HepG2 (cell line): ENCODE measurements around the gene UNC5A. TPM values are rescaled to one million over a fixed set of nuclear protein-coding genes. Genes with fewer than 3 reads are reported as not detected.

Experiments
- ATAC-seq: fragments of 200-7000 bp; cut with Tn5 transposase; 3 replicates; pipeline ENCODE4 v1.9.1; 2020; ENCODE audit warnings: mild to moderate bottlenecking, moderate library complexity
- BruUV-seq: library from RNA; stranded (reverse); fragments of 400-500 nt; replicated peaks from 2 replicates; lab custom pipeline; 2021; lab: Mats Ljungman, UMichigan
- CTCF ChIA-PET: fragments of 300-600 bp; formaldehyde crosslinking; extraction: SDS; loops from one replicate; lab custom pipeline; 2021; ENCODE audit warnings: low total read pairs, inconsistent platforms, low intra/inter-chr PET ratio; lab: Yijun Ruan, JAX
- POLR2A ChIA-PET: fragments of 350-600 bp; sonication (Branson Sonifier 250); formaldehyde crosslinking; loops from one replicate; lab custom pipeline; 2020; ENCODE audit warnings: antibody characterized with exemption, inconsistent platforms; lab: Yijun Ruan, JAX
- DNase-seq: peaks from one replicate; pipeline ENCODE4 v3.0.0-alpha.2; 2015; ENCODE audit warnings: low spot score
- FAIRE-seq: peaks from 3 replicates; lab custom pipeline; 2011; peaks lifted over from hg19 to GRCh38; lab: Jason Lieb, UNC
- H2AFZ ChIP-seq: one replicate; pipeline ENCODE4 v1.6.1; 2011; ENCODE audit warnings: low read length, inconsistent platforms
- H3K27ac ChIP-seq: fragments of 300-600 bp; 3 replicates; pipeline ENCODE4 v1.8.0; 2011; ENCODE audit warnings: mixed run types, mild to moderate bottlenecking, mixed read lengths, low read length, inconsistent platforms; ENCODE audit not compliant: insufficient read depth; ENCODE audit errors: extremely low read length
- H3K27me3 ChIP-seq, 2 experiments: fragments of 200-600 bp in 1 of 2; 2 replicates in 1 of 2; 3 replicates in 1 of 2; pipeline versions ENCODE4 v1.6.0 to v1.8.0; 2011; ENCODE audit warnings: low read length in 2 of 2, mild to moderate bottlenecking in 2 of 2, moderate library complexity in 2 of 2, inconsistent platforms in 1 of 2; ENCODE audit not compliant: insufficient read depth in 2 of 2, control insufficient read depth in 1 of 2
- H3K36me3 ChIP-seq, 2 experiments: fragments of 200-600 bp in 1 of 2; replicated peaks in 1 of 2; 2 replicates in 1 of 2; 3 replicates in 1 of 2; pipeline versions ENCODE4 v1.5.1 to v1.8.0; 2011; ENCODE audit warnings: low read length in 2 of 2, inconsistent platforms in 1 of 2; ENCODE audit not compliant: insufficient read depth in 2 of 2, control insufficient read depth in 1 of 2
- H3K4me1 ChIP-seq: 2 replicates; pipeline ENCODE4 v1.5.1; 2012; ENCODE audit warnings: low read length, inconsistent platforms; ENCODE audit not compliant: insufficient read depth
- H3K4me2 ChIP-seq: 2 replicates; pipeline ENCODE4 v1.6.0; 2011; ENCODE audit warnings: low read depth, low read length, inconsistent platforms
- H3K4me3 ChIP-seq, 3 experiments: fragments of 200-600 bp in 1 of 3; sonication (generic), shearing (Covaris generic) in 1 of 3; replicated peaks in 1 of 3; 2 replicates each; pipeline ENCODE4 v1.5.1; 2011 to 2016; ENCODE audit warnings: low read length in 3 of 3, inconsistent platforms in 2 of 3, low read depth in 2 of 3, mild to moderate bottlenecking in 2 of 3, control low read depth in 1 of 3, mixed read lengths in 1 of 3; ENCODE audit not compliant: insufficient read depth in 1 of 3
- H3K79me2 ChIP-seq: one replicate; pipeline ENCODE4 v1.6.1; 2011; ENCODE audit warnings: low read length, inconsistent platforms; ENCODE audit not compliant: insufficient read depth
- H3K9ac ChIP-seq: 2 replicates; pipeline ENCODE4 v1.6.0; 2011; ENCODE audit warnings: mild to moderate bottlenecking, low read depth, low read length, inconsistent platforms; ENCODE audit not compliant: insufficient read depth
- H3K9me3 ChIP-seq: 2 replicates; pipeline ENCODE4 v1.5.1; 2012; ENCODE audit warnings: mild to moderate bottlenecking, low read length
- H4K20me1 ChIP-seq: 2 replicates; pipeline ENCODE4 v1.6.0; 2011; ENCODE audit warnings: inconsistent platforms, mild to moderate bottlenecking, low read length, moderate library complexity; ENCODE audit not compliant: insufficient read depth
- ATRX ChIP-seq: sonication (generic); formaldehyde crosslinking; IDR thresholded peaks from 2 replicates; pipeline ENCODE4 v1.4.0; 2020; ENCODE audit warnings: missing genetic modification reagents, borderline replicate concordance
- BCL3 ChIP-seq: sonication (generic); formaldehyde crosslinking; IDR thresholded peaks from 2 replicates; pipeline ENCODE4 v1.5.1; 2020; ENCODE audit warnings: mild to moderate bottlenecking, missing genetic modification reagents, moderate library complexity
- CTCF ChIP-seq: sonication (generic); formaldehyde crosslinking; IDR thresholded peaks from 2 replicates; pipeline ENCODE4 v1.5.0; 2020; ENCODE audit warnings: mild to moderate bottlenecking, missing genetic modification reagents, moderate library complexity
- GATAD1 ChIP-seq: IDR thresholded peaks from 2 replicates; pipeline ENCODE4 v1.6.1; 2016; ENCODE audit warnings: missing genetic modification reagents, missing compliant biosample characterization
- PHF8 ChIP-seq: sonication (generic); formaldehyde crosslinking; IDR thresholded peaks from 2 replicates; pipeline ENCODE4 v1.5.0; 2020; ENCODE audit warnings: missing genetic modification reagents
- RFX1 ChIP-seq: fragments of 450-650 bp; IDR thresholded peaks from 2 replicates; pipeline ENCODE4 v1.6.1; 2017
- ZHX2 ChIP-seq, 2 experiments: sonication (generic) in 1 of 2; formaldehyde crosslinking in 1 of 2; IDR thresholded peaks; 2 replicates each; pipeline versions ENCODE4 v1.6.1 to v1.9.0; 2014 to 2022; ENCODE audit warnings: antibody characterized with exemption in 1 of 2, borderline replicate concordance in 1 of 2, inconsistent platforms in 1 of 2, low read depth in 1 of 2, missing genetic modification reagents in 1 of 2
- ZNF138 ChIP-seq: sonication (generic); formaldehyde crosslinking; IDR thresholded peaks from 2 replicates; pipeline ENCODE4 v1.5.0; 2020; ENCODE audit warnings: mild to moderate bottlenecking, low read depth, missing genetic modification reagents
- ZNF251 ChIP-seq: sonication (generic); formaldehyde crosslinking; IDR thresholded peaks from 2 replicates; pipeline ENCODE4 v1.9.0; 2021; ENCODE audit warnings: mild to moderate bottlenecking, missing genetic modification reagents
- WGBS: methylation state at CpG from one replicate; pipeline ENCODE4 v1.1.6; 2017; ENCODE audit warnings: low lambda C conversion rate; 5-methylcytosine and 5-hydroxymethylcytosine counted together
- in situ Hi-C: cut with HindIII; loops from 2 replicates; pipeline ENCODE4 v1.10.0; 2017; ENCODE audit warnings: low pct_unique_long_range_greater_than_20kb; ENCODE audit not compliant: extremely low pct_ligation_motif_present
- intact Hi-C: fragments of 100-400 bp; cut with micrococcal nuclease; formaldehyde crosslinking; loops from one replicate; pipeline ENCODE4 v1.10.0; 2022; ENCODE audit not compliant: unreplicated experiment
- polyA plus RNA-seq, 8 experiments: library from polyadenylated mRNA; depleted of rRNA in 3 of 8; stranded (reverse) in 7 of 8; unstranded in 1 of 8; fragments of >200 nt; fragmentation: Illumina TruSeq in 4 of 8; extraction: Trizol in 4 of 8; gene quantifications; 2 replicates each; pipeline versions ENCODE4 v1.2.1 to v1.2.3, GENCODE V29; 2011 to 2016; ENCODE audit warnings: low read depth in 4 of 8, missing spikeins in 1 of 8, mixed read lengths in 1 of 8; ENCODE audit not compliant: insufficient read depth in 1 of 8
- total RNA-seq, 5 experiments: library from RNA; depleted of rRNA; stranded (reverse); fragments of >200 nt; fragmentation: Illumina TruSeq; extraction: Trizol; gene quantifications; 2 replicates each; pipeline ENCODE4 v1.2.3, GENCODE V29; 2016; ENCODE audit warnings: low read depth in 1 of 5

Gene UNC5A
- total and polyA plus RNA-seq, 2 of the 13 experiments (the other 11 are each of a cell fraction or from before 2014, with no cell fraction given) = not detected

DNA sequence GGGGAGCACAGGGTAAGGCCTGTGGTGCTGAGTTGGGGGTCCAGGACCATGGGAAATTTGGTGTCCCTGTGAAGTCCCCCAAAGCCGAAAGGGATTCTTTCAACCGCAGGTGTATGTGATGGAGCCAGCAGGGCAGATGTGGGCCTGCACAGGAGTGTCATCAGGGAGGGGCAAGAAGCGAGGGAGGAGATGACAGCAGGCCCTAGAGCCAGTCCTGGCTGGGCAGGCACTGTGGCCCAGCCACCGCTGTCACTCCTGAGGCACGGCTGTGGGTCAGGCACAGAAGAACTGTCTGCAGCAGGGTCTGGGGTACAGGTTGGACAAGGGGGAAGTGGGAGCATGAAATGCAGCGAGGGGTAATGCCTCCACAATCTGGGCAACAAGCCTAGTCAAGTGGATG is 83.9 kb downstream of the UNC5A start (continued):
- TF ChIP-seq ZHX2 (IDR thresholded peaks at IDR 0.05; ENCODE audit: low read depth) = no peak
- no peak for TF ChIP-seq ZHX2 (CRISPR knock-in tag; IDR thresholded peaks at IDR 0.05; ENCODE audit: borderline replicate concordance)
- TF ChIP-seq, all 625 proteins: peak for 0

- in situ Hi-C loops (no loop called here), intact Hi-C loops (no loop called here)
- no peaks in the 10 kb centered on the region for H3K4me1 ChIP-seq
- no peaks in the 10 kb centered on the region for H3K36me3 ChIP-seq
- no TSS peak for BruUV-seq
- no peaks in the 10 kb centered on the region for H3K79me2 ChIP-seq
- WGBS = 6% methylated on average over 2 of the region's 4 CpGs
- ChIA-PET CTCF (no interaction called here), POLR2A (no interaction called here)
- no peak overlapping the region for H3K4me2 ChIP-seq
- H2AFZ ChIP-seq = no peak overlapping the region
- TF ChIP-seq GATAD1 (CRISPR knock-in tag) (no peak), ZNF138 (no peak), ATRX (CRISPR knock-in tag) (no peak), PHF8 (CRISPR knock-in tag) (no peak), CTCF (CRISPR knock-in tag) (peak; percentile 18; the same call in 1 of the 2 replicates), BCL3 (CRISPR knock-in tag) (no peak), ZNF251 (no peak), RFX1 (no peak)
- no peak for DNase-seq
- H3K9ac ChIP-seq = no peak overlapping the region
- no peak overlapping the region for H3K4me3 ChIP-seq
- H3K27me3 ChIP-seq = peaks cover 2 to 8% of the 10 kb centered on the region in 2 experiments; a peak in 3 of 5 replicates
- H4K20me1 ChIP-seq = no peaks in the 10 kb centered on the region
- FAIRE-seq = no peak
- ATAC-seq = peak; percentile 12; the same call in 1 of the 3 replicates
- H3K27ac ChIP-seq = no peak overlapping the region
- H3K9me3 ChIP-seq = no peaks in the 10 kb centered on the region
Measured at GRCh38 chr5:176895831-176896230, 85.5 kb downstream of the UNC5A start.
